NOMO-1 (cell line): ENCODE measurements around the gene HOXC11.

Source experiments
- DNase-seq, 2 experiments: peaks; one replicate each; lab custom pipeline; 2025; ENCODE audit not compliant: unreplicated experiment in 2 of 2; lab: John Stamatoyannopoulos, UW

The HOXC11 gene

GRCh38 chr12:53972722-53973235, at the start of gene HOXC11:
TSS of gene HOXC11 (plus strand) at chr12:53973126. CDS start at chr12:53973242, 116 bp downstream.
- no peak for DNase-seq

GRCh38 chr12:53924521-53925405, 48.2 kb upstream of the HOXC11 start:
- no peak for DNase-seq

GRCh38 chr12:53927220-53928029, 45.5 kb upstream of the HOXC11 start:
- no peak for DNase-seq

GRCh38 chr12:53928054-53928835, 44.7 kb upstream of the HOXC11 start:
- DNase-seq, result no peak

- no peak for DNase-seq
These were observed 43.4 kb upstream of the HOXC11 start for GRCh38 chr12:53929527-53929926.

GRCh38 chr12:53930591-53931255, 42.2 kb upstream of the HOXC11 start:
- no peak for DNase-seq

GRCh38 chr12:53931844-53932581, 40.9 kb upstream of the HOXC11 start:
- no peak for DNase-seq

GRCh38 chr12:53932915-53933314, 40.0 kb upstream of the HOXC11 start:
- DNase-seq, result no peak

GRCh38 chr12:53935383-53936341, 37.3 kb upstream of the HOXC11 start:
- no peak for DNase-seq

- no peak for DNase-seq
These were observed 35.8 kb upstream of the HOXC11 start for GRCh38 chr12:53937099-53937498.

- DNase-seq, result no peak
These were observed 35.2 kb upstream of the HOXC11 start for GRCh38 chr12:53937596-53938325.

GRCh38 chr12:53938326-53939140, 34.4 kb upstream of the HOXC11 start, which contains the start of gene HOXC13:
TSS of gene HOXC13 (plus strand) at chr12:53938831. CDS start at chr12:53938907, 76 bp downstream.
- no peak for DNase-seq

- no peak for DNase-seq
These were observed 33.5 kb upstream of the HOXC11 start for GRCh38 chr12:53939141-53940108.

GRCh38 chr12:53940443-53941014, 32.4 kb upstream of the HOXC11 start:
- no peak for DNase-seq

GRCh38 chr12:53941187-53941586, 31.7 kb upstream of the HOXC11 start:
- DNase-seq, result no peak
